PC-3 (cell line): Measurements from ENCODE around the gene TP53I3. TPM values are rescaled to one million over a fixed set of nuclear protein-coding genes. Genes with fewer than 3 reads are reported as not detected.

Experiments
- ATAC-seq: fragments of 200-7000 bp; cut with Tn5 transposase; 2 replicates; pipeline ENCODE4 v1.9.1; 2020; ENCODE audit warnings: mild to moderate bottlenecking, moderate library complexity
- BruUV-seq: library from RNA; stranded (reverse); fragments of 400-500 nt; replicated peaks from 2 replicates; lab custom pipeline; 2021; lab: Mats Ljungman, UMichigan
- CTCF ChIA-PET: fragments of 300-600 bp; sonication (Branson Sonifier 250); formaldehyde crosslinking; loops from one replicate; lab custom pipeline; 2022; ENCODE audit warnings: antibody characterized with exemption; lab: Charles Lee
- POLR2A ChIA-PET: fragments of 300-600 bp; sonication (Branson Sonifier 250); formaldehyde crosslinking; loops from one replicate; lab custom pipeline; 2022; ENCODE audit warnings: antibody characterized with exemption; ENCODE audit not compliant: unreplicated experiment; lab: Charles Lee
- DNase-seq: peaks from one replicate; pipeline ENCODE4 v3.0.0-alpha.2; 2015
- H2AFZ ChIP-seq: fragments of 300-600 bp; sonication (generic); 2 replicates; pipeline ENCODE4 v1.6.0; 2016; ENCODE audit warnings: antibody characterized with exemption, low read length
- H3F3A ChIP-seq: fragments of 300-600 bp; sonication (generic); one replicate; pipeline ENCODE4 v1.6.0; 2017; ENCODE audit warnings: antibody characterized with exemption, low read length, control low read depth, mild to moderate bottlenecking; ENCODE audit not compliant: unreplicated experiment
- H3K27ac ChIP-seq: fragments of 300-600 bp; sonication (generic); 2 replicates; pipeline ENCODE4 v1.5.1; 2016; ENCODE audit warnings: mild to moderate bottlenecking, low read length
- H3K27me3 ChIP-seq: fragments of 300-600 bp; sonication (generic); 2 replicates; pipeline ENCODE4 v1.6.1; 2016; ENCODE audit warnings: low read length, mixed read lengths
- H3K36me3 ChIP-seq: fragments of 300-600 bp; sonication (generic); 2 replicates; pipeline ENCODE4 v1.6.1; 2016; ENCODE audit warnings: low read depth, mixed run types, low read length, mixed read lengths
- H3K4me1 ChIP-seq: fragments of 300-600 bp; sonication (generic); 2 replicates; pipeline ENCODE4 v1.5.1; 2016; ENCODE audit warnings: low read length; ENCODE audit not compliant: insufficient read depth
- H3K4me2 ChIP-seq: fragments of 300-600 bp; sonication (generic); 2 replicates; pipeline ENCODE4 v1.6.0; 2016; ENCODE audit warnings: low read length
- H3K4me3 ChIP-seq: fragments of 300-600 bp; sonication (generic); 2 replicates; pipeline ENCODE4 v1.5.1; 2016; ENCODE audit warnings: mild to moderate bottlenecking, low read length, mixed read lengths
- H3K79me2 ChIP-seq: fragments of 300-600 bp; sonication (generic); 2 replicates; pipeline ENCODE4 v1.6.1; 2017; ENCODE audit warnings: low read length, mixed read lengths
- H3K9ac ChIP-seq: fragments of 300-600 bp; sonication (generic); 2 replicates; pipeline ENCODE4 v1.6.0; 2016; ENCODE audit warnings: mild to moderate bottlenecking, low read length
- H3K9me2 ChIP-seq: fragments of 300-600 bp; sonication (generic); replicated peaks from 2 replicates; pipeline ENCODE4 v1.6.1; 2016; ENCODE audit warnings: mixed run types, low read length, mixed read lengths
- H3K9me3 ChIP-seq: fragments of 300-600 bp; sonication (generic); 2 replicates; pipeline ENCODE4 v1.6.1; 2016; ENCODE audit warnings: low read length, mixed read lengths
- H4K20me1 ChIP-seq: fragments of 300-600 bp; sonication (generic); 2 replicates; pipeline ENCODE4 v1.6.1; 2016; ENCODE audit warnings: low read length, mixed read lengths
- CTCF ChIP-seq: fragments of 300-600 bp; sonication (generic); conservative IDR thresholded peaks from 2 replicates; pipeline ENCODE4 v1.5.1; 2017; ENCODE audit warnings: antibody characterized with exemption, low read depth, mild to moderate bottlenecking, low read length
- EZH2 ChIP-seq: fragments of 300-600 bp; sonication (generic); IDR thresholded peaks from one replicate; pipeline ENCODE4 v1.6.1; 2017; ENCODE audit warnings: antibody characterized with exemption, mild to moderate bottlenecking, low read length; ENCODE audit not compliant: unreplicated experiment
- EZH2phosphoT487 ChIP-seq: fragments of 300-600 bp; sonication (generic); IDR thresholded peaks from 2 replicates; pipeline ENCODE4 v1.6.1; 2018; ENCODE audit warnings: mild to moderate bottlenecking, antibody characterized with exemption, low read length, borderline replicate concordance
- intact Hi-C: fragments of 100-400 bp; cut with micrococcal nuclease; formaldehyde crosslinking; loops from 2 replicates; pipeline ENCODE4 v1.9.0; 2023
- total RNA-seq: library from RNA; depleted of rRNA; stranded (reverse); fragments of >200 nt; gene quantifications from 2 replicates; pipeline ENCODE4 v1.2.3, GENCODE V29; 2014

TP53I3 gene
- total RNA-seq, 1 experiment from 2014 or later = 42.4 TPM

GRCh38 chr2:24076849-24077534 lies 7.6 kb downstream of the TP53I3 start:
- ATAC-seq (peak; percentile 59), DNase-seq (no peak)
- TF ChIP-seq EZH2 (no peak), CTCF (no peak), EZH2phosphoT487 (no peak)
- Histone ChIP-seq H3K9ac (peak overlapping the region; percentile 81), H3K27me3 (no peaks in the 10 kb centered on the region), H3K27ac (peak overlapping the region; percentile 49), H3K79me2 (peaks cover 39% of the 10 kb centered on the region), H4K20me1 (0 out of 2 replicates have a peak, but pooled peaks cover 3% of the 10 kb centered on the region), H2AFZ (peak overlapping the region; percentile 76), H3K4me3 (peak overlapping the region; percentile 97), H3F3A (no peaks in the 10 kb centered on the region), H3K4me1 (peaks cover 13% of the 10 kb centered on the region), H3K4me2 (peak overlapping the region; percentile 99), H3K9me2 (no peaks in the 10 kb centered on the region), H3K36me3 (peaks cover 18% of the 10 kb centered on the region), H3K9me3 (no peaks in the 10 kb centered on the region)
- intact Hi-C loops = loop anchor here (1.0 kb wide), 3 partner anchors 7 to 62 kb away; partner anchors contain the start of genes TP53I3 and WDCP
- ChIA-PET POLR2A (interaction anchor here (0.6 to 1.4 kb wide), 4 partner anchors 62 to 212 kb away, joined by 3 to 23 read pairs (median 10); partner anchors contain the start of gene ATAD2B), CTCF (interaction anchor here (0.9 to 1.7 kb wide), 4 partner anchors 29 to 252 kb away, joined by 3 to 11 read pairs (median 4); partner anchors contain the start of gene ATAD2B)
- BruUV-seq = no TSS peak

- DNase-seq = peak; percentile 100
- H3K4me2 ChIP-seq = peak within 1 kb of the TSS; percentile 99
- ATAC-seq = peak; percentile 88
- peak within 1 kb of the TSS; percentile 85 for H3K9ac ChIP-seq
- intact Hi-C loops = loop anchor here (1.0 kb wide), 3 partner anchors 8 to 61 kb away; partner anchors contain the start of genes TP53I3 and WDCP
- H3K9me3 ChIP-seq = no peaks in the 10 kb centered on the region
- no peaks in the 10 kb centered on the region for H3K27me3 ChIP-seq
- H4K20me1 ChIP-seq = 0 out of 2 replicates have a peak, but pooled peaks cover 3% of the 10 kb centered on the region
- TF ChIP-seq CTCF (no peak), EZH2 (no peak), EZH2phosphoT487 (no peak)
- CTCF ChIA-PET = interaction anchor here (0.9 to 1.7 kb wide), 4 partner anchors 29 to 251 kb away, joined by 3 to 11 read pairs (median 4); partner anchors contain the start of gene ATAD2B
- H3F3A ChIP-seq = no peaks in the 10 kb centered on the region
- H3K36me3 ChIP-seq = peaks cover 18% of the 10 kb centered on the region
- no peaks in the 10 kb centered on the region for H3K9me2 ChIP-seq
- TSS peak; percentile 76 for BruUV-seq
- peaks cover 13% of the 10 kb centered on the region for H3K4me1 ChIP-seq
- peaks cover 39% of the 10 kb centered on the region for H3K79me2 ChIP-seq
- H3K27ac ChIP-seq = peak within 1 kb of the TSS; percentile 49
- H3K4me3 ChIP-seq = peak within 1 kb of the TSS; percentile 97
- POLR2A ChIA-PET = interaction anchor here (0.5 to 1.4 kb wide), 5 partner anchors 35 to 211 kb away, joined by 3 to 23 read pairs (median 12); partner anchors contain the start of gene ATAD2B
- H2AFZ ChIP-seq = peak within 1 kb of the TSS; percentile 76
These were observed 8.5 kb downstream of the TP53I3 start, which contains the start of gene SF3B6 for GRCh38 chr2:24075915-24076848. TSS of gene SF3B6 (minus strand) at chr2:24076326. CDS start at chr2:24076229, 97 bp downstream.
